Activated CD4-positive, alpha-beta T cell treated with anti-CD3 and anti-CD28 coated beads, Interleukin-10, Interleukin-2, amounts not matched to agents 100 ng/mL and 50 ng/mL, durations not matched to agents 16 hours and 8 hours (primary cell): ENCODE data around the gene RAB3A.
"Not testable (repeated sequence)": the region's sequence is repeated elsewhere in the genome, so short reads cannot be mapped to it uniquely, and the experiment has no call there.

Experiments
- DNase-seq: peaks from one replicate; pipeline ENCODE4 v3.0.0-alpha.2; 2020

Gene RAB3A

DNA sequence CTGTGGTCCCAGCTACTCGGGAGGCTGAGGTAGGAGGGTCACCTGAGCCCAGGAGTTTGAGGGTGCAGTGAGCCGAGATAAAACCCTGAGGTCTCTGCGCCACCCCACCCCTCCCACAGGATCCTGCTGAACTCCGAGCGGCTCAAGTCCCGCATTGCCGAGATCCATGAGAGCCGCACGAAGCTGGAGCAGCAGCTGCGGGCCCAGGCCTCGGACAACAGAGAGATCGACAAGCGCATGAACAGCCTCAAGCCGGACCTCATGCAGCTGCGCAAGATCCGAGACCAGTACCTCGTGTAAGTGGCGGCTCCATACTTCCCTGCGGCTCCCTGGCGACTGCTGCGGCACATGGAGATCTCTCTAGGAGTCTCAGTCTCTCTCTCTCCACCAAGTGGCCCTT is 36.8 kb downstream of the RAB3A start:
- no peak for DNase-seq

DNA sequence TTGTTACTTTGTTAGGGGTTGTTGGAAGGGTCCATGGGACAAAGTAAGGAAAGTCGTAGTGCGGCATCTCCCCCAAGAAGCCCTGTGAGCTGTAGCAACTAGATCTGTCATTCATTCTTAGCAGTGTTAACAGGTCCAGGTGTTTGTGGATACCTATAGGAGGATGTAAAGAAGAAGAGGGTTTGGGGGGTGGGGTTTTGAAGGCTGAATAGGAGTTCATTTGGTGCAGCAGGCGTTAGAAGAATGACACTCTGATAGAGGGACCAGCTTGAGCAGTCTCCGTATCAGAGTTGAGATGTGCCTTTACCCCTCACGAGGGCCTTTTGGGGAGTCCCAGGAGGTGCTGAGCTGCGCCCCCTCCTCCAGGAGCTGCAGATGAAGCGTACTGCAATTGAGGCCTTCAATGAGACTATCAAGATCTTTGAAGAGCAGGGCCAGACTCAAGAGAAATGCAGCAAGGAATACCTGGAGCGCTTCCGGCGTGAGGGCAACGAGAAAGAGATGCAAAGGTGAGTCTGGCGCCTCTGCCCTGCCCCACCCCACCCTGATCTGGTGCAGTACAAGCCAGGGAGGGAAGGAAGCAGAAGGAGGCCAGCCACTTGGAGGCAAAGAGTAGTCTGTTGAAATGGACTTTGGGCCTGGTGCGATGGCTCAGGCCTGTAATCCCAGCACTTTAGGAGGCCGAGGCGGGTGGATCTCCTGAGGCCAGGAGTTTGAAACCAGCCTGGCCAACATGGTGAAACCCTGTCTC is 37.9 kb downstream of the RAB3A start:
- DNase-seq, result no peak

DNA sequence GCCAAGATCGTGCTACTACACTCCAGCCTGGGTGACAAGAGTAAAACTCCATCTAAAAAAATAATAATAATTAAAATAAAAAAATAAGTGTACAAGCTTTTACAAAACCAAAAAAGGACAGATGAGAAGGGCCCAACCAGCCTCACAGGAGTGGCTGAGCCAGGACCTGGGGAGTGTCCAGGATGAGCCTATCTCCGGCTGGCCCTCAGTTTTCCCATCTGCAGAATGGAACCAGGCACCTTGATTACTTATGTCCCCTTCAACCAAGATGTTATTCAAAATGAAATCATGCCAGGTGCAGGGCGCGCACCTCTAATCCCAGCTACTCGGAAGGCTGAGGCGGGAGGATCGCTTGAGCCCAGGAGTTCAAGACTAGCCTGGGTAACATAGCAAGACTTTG is 39.8 kb downstream of the RAB3A start:
- no peak for DNase-seq

DNA sequence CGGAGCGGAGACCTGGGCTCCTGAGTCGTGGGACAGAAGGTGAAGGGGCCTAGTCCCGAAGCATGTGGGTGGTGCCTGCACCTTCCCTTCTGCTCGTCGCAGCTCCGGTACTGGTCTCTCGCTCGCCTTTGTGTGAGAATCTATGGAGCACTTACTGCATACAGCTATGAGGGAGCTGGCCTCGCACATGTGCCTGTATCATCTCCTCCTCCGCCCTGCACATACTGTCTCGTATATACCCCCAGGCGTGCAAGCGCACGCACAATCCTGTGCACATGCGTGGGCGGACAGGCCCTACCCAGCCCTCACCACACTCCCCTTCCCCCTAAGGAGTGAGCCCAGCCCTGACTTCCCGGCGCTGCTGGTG is 42.2 kb downstream of the RAB3A start:
- DNase-seq, result no peak

DNA sequence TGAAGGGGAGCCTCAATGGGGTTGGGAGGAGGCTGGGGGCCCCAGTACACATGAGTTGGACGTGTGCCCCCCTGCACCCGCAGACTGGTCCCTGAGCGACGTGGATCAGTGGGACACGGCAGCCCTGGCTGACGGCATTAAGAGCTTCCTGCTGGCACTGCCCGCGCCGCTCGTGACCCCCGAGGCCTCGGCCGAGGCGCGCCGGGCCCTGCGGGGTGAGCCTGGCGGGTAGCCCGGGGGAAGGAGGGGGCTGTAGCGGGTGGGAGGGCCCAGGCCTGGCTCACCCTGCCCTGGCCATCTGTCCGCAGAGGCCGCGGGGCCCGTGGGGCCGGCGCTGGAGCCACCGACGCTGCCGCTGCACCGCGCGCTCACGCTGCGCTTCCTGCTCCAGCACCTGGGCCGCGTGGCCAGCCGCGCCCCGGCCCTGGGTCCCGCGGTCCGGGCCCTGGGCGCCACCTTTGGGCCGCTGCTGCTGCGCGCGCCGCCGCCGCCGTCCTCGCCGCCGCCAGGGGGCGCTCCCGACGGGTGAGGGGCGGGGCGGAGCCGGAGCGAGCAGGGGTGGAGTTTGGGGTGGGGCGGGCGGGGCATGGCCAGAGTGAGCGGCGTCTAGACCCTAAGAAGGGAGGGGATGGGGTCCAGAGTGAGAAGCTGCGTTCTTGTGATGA is 42.7 kb downstream of the RAB3A start:
- peak; percentile 89 for DNase-seq

DNA sequence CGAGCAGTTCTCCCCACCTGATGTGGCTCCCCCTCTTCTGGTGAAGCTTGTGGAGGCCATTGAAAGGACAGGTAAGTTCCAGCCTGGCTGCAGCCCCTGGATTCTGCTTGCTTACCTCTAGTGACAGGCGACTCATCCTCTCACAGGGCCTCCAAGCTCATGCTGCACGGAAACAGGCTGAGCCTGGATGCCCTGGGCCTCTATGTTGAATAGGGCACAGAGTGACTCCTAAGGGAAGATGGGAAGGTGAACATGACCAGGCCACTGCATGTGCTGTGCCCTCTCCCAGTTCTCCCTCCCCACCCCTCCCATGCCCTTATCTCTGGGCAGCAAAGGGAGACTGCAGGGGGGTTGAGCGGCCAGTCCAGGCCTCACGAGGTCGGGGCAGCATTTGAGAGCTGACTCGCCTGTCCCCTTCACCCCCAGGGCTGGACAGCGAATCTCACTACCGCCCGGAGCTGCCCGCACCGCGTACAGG is 43.3 kb downstream of the RAB3A start:
- DNase-seq, result no peak

DNA sequence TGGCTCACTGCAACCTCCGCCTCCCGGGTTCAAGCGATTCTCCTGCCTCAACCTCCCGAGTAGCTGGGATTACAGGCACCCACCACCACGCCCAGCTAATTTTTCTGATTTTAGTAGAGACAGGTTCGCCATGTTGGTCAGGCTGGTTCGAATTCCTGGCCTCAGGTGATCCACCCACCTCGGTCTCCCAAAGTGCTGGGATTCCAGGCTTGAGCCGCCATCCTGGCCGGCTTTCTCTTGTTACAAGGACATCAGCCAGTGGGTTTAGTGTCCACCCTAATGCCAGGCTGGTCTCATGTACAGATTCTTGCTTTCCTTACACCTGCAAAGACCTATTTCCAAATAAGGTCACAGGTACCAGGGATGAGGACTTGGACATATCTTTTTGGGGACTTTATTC is 44.0 kb downstream of the RAB3A start:
- no peak for DNase-seq

DNA sequence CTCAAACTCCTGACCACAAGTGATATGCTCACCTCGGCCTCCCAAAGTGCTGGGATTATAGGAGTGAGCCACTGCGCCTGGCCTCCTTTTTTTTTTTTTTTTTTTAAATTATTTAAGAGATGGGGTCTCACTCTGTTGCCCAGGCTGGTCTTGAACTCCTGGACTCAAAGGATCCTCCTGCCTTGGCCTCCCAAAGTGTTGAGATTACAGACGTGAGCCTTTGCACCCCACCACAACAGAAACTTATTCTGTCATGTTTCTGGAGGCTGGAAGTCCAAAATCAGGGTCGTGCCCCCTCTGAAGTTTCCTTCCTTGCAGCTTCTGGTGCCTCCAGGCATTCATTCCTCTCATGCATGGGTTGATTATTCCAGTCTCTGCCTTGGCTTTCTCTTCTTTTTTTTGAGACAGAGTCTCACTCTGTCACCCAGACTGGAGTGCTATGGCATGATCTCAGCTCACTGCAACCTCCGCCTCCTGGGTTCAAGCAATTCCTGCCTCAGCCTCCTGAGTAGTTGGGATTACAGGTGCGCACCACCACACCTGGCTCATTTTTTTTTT is 44.7 kb downstream of the RAB3A start:
- not testable (repeated sequence) for DNase-seq

DNA sequence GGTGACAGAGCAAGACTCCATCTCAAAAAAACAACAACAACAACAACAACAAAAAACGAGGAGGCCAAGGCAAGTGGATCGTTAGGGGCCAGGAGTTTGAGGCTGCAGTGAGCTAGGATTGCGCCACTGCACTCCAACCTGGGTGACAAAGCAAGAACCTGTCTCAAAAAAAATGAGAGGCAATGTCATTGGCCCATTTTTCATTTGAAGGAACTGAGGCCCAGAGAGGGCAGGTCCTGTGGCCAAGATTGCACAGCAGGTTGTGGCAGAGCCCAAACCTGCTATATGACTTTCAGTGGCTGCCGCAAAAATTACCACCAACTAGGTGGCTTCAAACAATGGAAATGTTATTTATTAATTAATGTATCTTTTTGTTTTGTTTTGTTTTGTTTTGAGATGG is 45.4 kb downstream of the RAB3A start:
- DNase-seq, result no peak

DNA sequence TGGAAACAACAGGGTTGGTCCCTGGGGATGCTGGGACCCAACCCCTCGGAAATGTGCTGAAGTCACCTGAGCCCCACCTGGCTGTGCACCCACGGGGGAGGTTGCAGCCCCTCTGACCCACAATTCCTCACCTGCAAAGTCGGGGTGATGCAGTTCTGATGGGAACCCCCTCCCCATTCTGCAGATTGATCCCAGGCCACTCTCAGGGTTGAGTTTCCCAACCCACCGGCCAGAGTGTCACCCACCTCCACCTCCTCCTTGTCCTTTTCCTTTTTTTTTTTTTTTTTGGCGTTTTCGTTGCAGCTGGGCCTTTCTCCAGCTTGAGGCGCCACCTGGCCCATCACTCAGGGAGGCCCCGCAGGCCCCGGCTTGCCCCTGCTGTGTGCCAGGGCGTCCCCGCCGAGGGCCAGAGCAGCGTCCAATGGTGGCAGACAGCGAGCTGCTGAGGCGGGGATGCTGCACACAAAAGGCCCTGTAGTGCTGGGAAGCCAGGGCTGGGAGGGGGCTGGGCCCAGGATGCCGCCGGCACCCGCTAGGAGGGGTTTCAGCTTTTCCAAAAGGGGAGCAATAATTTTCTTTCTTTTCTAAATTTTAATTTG is 46.3 kb downstream of the RAB3A start:
- DNase-seq, result no peak

DNA sequence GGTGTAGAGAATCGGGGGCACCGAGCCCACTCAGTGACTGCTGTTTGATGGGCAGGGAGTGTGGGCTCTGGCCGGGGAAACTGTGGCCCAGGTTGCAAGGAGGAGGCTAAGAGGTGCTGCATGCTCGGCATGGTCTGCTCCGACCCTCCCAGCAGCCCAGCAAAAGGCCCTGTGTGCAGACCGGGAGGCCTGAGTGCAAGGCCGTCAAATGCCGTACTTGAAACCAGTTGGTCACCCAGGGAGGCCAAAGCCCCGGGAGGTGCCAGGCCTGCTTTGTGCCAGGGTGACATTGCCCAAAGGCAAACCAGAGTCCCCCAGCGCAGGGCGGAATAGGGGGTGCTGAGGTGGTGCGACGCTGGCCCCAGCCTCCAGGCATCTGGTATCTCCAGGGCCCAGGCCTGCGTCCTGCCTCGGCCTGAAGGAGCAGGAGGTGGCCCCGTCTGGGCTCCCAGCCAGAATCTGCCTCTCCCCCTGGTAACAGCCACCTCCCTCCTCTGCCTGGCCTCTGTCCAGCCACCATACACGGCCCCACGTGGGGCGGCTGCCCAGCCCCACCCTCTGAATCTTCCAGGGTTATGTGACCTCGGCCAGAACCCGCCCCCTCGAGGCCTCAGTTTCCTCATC is 46.9 kb downstream of the RAB3A start:
- DNase-seq, result no peak

DNA sequence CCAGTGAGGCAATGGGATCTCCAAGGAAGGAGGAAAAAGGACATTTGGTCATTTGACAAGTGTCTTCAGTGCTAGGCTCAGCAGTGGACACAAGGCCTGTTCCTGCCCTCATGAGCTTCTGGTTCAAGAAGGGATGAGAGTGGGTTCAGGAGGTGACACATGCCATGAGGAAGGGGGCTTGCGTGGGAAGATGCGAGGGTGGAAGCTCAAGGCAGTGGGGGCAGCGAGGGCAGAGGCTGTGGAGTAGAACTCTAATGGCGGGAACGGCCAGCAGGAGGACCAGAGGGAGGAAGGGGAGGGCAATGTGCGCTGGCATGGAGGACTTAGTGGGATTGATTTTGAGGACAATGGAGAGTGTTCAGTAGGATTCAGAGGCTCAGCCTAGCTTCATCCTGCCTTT is 47.6 kb downstream of the RAB3A start:
- no peak for DNase-seq

DNA sequence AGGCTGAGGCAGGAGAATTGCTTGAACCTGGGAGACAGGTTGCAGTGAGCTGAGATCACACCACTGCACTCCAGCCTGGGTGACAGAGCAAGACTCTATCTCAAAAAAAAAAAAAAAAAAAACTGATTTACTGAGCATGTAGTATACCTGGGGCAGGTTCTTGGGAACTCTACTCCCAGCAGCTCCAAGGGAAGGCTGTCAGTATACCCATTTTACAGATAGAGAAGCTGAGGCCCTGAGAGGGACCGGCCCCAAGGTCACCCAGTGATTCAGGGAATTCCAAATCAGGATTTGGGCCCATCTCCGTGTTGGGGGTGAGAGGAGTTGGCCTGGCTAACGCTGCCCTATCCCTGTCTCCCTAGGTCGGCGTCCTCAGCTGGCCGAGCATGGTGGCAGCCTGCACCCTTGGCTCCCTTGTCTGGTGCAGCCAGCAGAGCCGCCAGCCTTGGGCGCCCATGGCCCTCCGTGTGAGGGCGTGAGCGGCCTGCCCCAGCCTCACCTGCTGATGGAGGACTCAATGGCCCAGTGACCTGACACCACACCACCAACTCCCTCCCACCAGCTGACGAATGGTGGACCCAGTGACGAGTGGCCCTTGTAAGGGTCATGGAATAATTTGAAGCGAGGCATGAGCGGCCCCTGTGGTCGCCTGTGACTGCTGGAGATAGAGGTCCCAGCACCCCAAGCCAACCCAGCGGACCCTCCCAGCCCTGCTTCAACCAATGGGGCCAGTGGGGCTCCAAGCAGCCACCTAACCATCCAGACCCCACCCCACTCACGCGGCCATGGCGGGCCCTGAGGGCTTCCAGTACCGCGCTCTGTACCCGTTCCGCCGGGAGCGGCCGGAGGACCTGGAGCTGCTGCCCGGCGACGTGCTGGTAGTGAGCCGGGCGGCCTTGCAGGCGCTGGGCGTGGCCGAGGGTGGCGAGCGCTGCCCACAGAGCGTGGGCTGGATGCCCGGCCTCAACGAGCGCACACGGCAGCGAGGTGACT is 48.5 kb downstream of the RAB3A start:
- no peak for DNase-seq

DNA sequence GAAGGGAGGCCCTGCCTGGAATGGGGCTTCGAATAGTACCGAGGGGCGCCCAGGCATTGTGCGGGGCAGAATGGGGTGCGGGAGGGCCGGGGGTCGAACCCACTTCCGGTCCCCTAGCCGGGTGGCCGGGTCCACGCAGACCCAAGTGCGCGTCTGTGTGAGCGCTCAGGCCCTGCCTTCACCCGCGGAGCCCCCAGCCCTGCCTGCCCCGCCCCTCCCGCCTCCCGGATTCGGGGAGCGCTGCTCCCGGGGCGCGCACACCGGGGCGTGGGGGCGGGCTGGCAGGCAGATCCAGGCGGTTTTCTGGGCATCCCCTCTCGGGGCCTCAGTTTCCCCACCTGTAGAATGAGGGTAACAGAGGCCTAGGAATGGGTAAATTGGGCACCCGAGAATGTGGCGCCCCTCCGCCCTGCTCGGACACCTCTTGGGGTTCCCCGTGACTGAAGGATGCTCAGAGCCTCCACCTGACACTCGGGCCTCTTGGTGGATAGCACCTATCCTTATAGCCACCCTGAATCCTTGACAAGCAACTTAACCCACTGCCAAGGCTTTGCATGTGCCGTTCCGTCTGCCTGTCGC is 50.2 kb downstream of the RAB3A start:
- peak; percentile 23 for DNase-seq

DNA sequence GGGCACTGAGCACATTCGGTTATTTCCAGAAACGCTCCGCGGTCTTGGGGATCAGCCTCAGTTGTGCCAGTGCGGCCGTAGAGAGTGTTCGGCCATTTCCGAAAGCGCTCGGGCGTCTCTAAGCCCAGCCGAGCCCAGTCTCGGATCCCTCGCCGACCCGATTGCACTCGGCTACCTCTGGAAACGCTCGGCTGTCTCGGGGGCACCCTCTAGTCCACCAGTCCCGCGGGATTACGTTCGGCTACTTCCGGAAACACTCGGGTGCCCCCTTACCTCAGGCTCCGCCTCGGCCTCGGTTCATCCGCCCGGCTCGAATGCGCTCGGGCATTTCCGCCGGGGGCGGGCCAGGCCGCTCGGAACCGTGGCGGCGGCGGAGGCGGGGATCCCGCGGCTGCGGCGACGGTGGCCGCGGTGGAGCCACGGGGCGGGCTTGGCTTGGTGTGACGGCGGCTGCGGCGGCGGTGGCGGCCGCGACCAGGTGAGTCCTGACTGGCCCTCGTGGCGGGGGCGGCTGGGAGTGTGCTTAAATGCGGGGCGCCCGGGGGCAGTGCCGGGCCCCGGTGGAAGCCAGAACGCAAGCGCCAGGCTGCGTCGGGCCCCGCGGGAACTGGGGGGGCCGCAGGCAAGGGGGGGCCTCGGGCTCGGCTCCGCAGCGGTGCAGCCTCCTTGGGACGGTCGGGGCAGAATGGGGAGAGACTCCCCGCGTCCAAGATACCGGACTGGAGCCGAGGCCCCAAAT is 50.9 kb downstream of the RAB3A start, which contains the start of gene PIK3R2:
Gene PIK3R2, plus strand, starts transcription at position 347 of the 739 bp plus-strand sequence. CDS start 2,717 bp downstream, outside the sequence.
- DNase-seq, result peak; percentile 100

DNA sequence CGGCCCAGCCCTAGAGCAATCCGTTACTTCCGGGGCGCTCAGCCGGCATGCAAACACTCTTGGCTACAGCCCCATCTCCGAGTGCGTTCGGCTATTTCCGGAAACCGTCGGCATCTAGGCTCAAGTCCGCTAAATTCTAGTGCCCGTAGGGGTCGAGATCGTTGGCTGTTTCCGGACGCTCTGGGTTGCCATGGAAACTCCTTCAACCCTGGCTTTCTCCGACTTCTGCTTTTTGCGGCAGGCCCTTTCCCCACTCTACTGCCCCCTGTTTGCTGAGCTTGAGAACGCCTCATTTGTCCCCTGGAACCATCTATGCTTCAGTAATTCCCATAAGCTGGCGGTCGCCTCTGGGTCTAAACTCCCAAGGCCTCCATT is 51.4 kb downstream of the RAB3A start:
- peak; percentile 99 for DNase-seq

DNA sequence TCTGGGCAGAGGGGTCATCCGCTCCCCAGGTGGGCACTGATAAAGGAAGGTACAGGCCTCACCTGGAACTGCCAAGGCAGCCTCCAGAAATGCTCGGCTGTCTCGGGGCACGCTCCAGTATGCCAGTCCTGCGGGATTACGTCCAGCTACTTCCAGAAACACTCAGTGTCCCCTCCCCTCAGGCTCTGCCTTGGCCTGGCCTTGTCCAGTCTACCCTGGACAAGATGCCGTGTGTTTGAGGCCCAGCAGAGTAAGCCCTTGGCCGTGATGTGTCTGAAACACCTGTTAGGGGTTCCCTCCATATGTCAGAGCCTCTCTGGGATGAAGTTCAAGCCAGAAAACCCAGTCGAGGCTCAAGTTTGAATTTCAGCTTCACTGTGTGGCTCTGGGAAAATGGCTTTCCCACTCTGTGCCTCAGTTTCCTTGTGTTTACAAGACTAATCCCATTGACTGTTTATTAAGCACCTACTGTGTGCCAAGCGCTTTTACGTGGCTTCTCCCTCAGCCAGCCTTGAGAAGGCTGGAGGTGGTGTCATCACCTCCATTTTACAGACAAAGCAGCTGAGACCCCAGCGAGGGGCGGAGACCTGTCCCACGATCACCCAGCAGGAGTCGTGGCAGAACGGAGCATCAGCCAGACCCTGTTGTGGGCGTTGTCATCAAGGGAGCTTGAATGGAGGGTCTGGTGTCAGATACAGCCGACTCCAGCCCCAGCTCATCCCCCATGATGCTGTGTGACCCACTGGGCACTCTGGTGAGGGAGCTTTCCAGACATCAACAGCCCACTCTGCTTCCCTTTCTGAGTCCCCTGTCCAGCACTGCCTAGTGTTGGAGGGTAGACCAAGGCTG is 52.8 kb downstream of the RAB3A start:
- no peak for DNase-seq

DNA sequence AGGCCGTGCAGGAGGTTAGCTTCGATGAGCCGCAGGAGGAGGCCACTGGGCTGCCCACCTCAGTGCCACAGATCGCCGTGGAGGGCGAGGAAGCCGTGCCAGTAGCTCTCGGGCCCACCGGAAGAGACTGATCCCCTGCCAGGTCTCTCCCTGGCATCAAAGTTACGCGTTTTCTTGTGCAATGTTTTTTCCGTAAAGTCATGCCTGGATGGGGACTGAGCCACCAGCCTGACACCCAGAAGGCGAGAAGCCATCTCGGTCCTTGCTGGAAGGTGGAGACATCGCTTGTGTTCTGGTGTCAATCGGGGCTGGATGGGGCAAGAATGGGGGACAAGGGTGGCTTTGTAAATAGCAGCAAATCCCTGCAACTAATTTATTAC is 54.3 kb downstream of the RAB3A start:
- DNase-seq, result no peak

DNA sequence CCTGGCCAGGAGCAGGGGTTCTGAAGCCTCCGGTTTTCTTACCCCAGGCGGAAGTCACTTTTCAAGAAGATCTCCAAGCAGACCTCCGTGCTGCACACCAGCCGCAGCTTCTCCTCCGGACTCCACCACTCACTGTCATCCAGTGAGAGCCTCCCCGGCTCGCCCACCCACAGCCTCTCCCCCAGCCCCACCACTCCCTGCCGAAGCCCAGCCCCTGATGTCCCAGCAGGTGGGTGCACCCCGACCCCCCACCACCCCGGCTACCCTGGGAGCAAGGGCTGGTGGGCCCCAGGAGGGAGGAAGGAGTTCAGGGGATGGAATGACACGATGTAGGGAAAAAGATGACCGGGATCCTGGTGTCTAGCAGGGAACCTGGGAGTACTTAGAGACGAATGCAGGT is 56.4 kb downstream of the RAB3A start:
- DNase-seq, result no peak
